ENCODE data around the gene TTYH2.
"Not testable (repeated sequence)": the region's sequence is repeated elsewhere in the genome, so short reads cannot be mapped to it uniquely, and the experiment has no call there.

Gene TTYH2

GRCh38 chr17:74212913-74213791 is at the start of gene TTYH2:
Gene TTYH2, plus strand, starts transcription at chr17:74213571. Its CDS starts 17 bp downstream, at chr17:74213588.
- peak; percentile 75 for DNase-seq (ENCODE audit: low spot score)

- DNase-seq (ENCODE audit: low spot score), result no peak
Observed at GRCh38 chr17:74163836-74164235, 49.5 kb upstream of the TTYH2 start.

- no peak for DNase-seq (ENCODE audit: low spot score)
Observed at GRCh38 chr17:74164446-74165045, 48.8 kb upstream of the TTYH2 start.

- DNase-seq (ENCODE audit: low spot score), result no peak
Observed at GRCh38 chr17:74165797-74166365, 47.5 kb upstream of the TTYH2 start.

GRCh38 chr17:74170924-74171323 is 42.4 kb upstream of the TTYH2 start:
- DNase-seq (ENCODE audit: low spot score), result no peak

GRCh38 chr17:74172700-74173099 is 40.7 kb upstream of the TTYH2 start:
- DNase-seq (ENCODE audit: low spot score), result no peak

GRCh38 chr17:74176546-74177001 is 36.8 kb upstream of the TTYH2 start:
- DNase-seq (ENCODE audit: low spot score), result peak; percentile 69

GRCh38 chr17:74177018-74177450 is 36.3 kb upstream of the TTYH2 start:
- DNase-seq (ENCODE audit: low spot score), result peak; percentile 46

GRCh38 chr17:74179576-74179975 is 33.8 kb upstream of the TTYH2 start:
- DNase-seq (ENCODE audit: low spot score), result no peak

- DNase-seq (ENCODE audit: low spot score), result no peak
Observed at GRCh38 chr17:74180336-74180735, 33.0 kb upstream of the TTYH2 start.

- no peak for DNase-seq (ENCODE audit: low spot score)
Observed at GRCh38 chr17:74181341-74181740, 32.0 kb upstream of the TTYH2 start.

GRCh38 chr17:74182041-74182723 is 31.2 kb upstream of the TTYH2 start:
- no peak for DNase-seq (ENCODE audit: low spot score)

- DNase-seq (ENCODE audit: low spot score), result no peak
Observed at GRCh38 chr17:74183411-74183810, 30.0 kb upstream of the TTYH2 start.

GRCh38 chr17:74185571-74186185 is 27.7 kb upstream of the TTYH2 start:
- no peak for DNase-seq (ENCODE audit: low spot score)

- no peak for DNase-seq (ENCODE audit: low spot score)
Observed at GRCh38 chr17:74186498-74186897, 26.9 kb upstream of the TTYH2 start.

- no peak for DNase-seq (ENCODE audit: low spot score)
Observed at GRCh38 chr17:74187761-74188160, 25.6 kb upstream of the TTYH2 start.

- DNase-seq (ENCODE audit: low spot score), result not testable (repeated sequence)
Observed at GRCh38 chr17:74188687-74189086, 24.7 kb upstream of the TTYH2 start.

- peak; percentile 63 for DNase-seq (ENCODE audit: low spot score)
Observed at GRCh38 chr17:74190154-74190553, 23.2 kb upstream of the TTYH2 start.

- no peak for DNase-seq (ENCODE audit: low spot score)
Observed at GRCh38 chr17:74190807-74191406, 22.5 kb upstream of the TTYH2 start.

GRCh38 chr17:74192950-74193781 is 20.2 kb upstream of the TTYH2 start:
- no peak for DNase-seq (ENCODE audit: low spot score)

- no peak for DNase-seq (ENCODE audit: low spot score)
Observed at GRCh38 chr17:74194682-74195081, 18.7 kb upstream of the TTYH2 start.
